ENCODE measurements around the gene TTC14.
"Not testable (repeated sequence)": the region's sequence is repeated elsewhere in the genome, so short reads cannot be mapped to it uniquely, and the experiment has no call there.

TTC14 gene

GRCh38 chr3:180600473-180600872, 1.5 kb upstream of the TTC14 start:
- Histone ChIP-seq H3K9ac (ENCODE audit: low read depth, low read length) (no peak overlapping the region), H3K4me1 (ENCODE audit: control insufficient read depth, insufficient read depth, low read length) (peaks cover 5% of the 10 kb centered on the region), H3K36me3 (ENCODE audit: insufficient read depth, low read length) (peaks cover 15% of the 10 kb centered on the region), H3K27me3 (ENCODE audit: control insufficient read depth, insufficient read depth, low read length) (no peaks in the 10 kb centered on the region), H3K4me2 (ENCODE audit: low read length) (no peak overlapping the region), H3K9me3 (replicated peaks; ENCODE audit: low read length) (no peaks in the 10 kb centered on the region), H3K4me3 (ENCODE audit: low read length) (no peak overlapping the region)

- no peaks in the 10 kb centered on the region for H3K4me1 ChIP-seq (ENCODE audit: control insufficient read depth, insufficient read depth, low read length)
- H3K36me3 ChIP-seq (ENCODE audit: insufficient read depth, low read length), result peaks cover 80% of the 10 kb centered on the region
- H3K4me2 ChIP-seq (ENCODE audit: low read length), result no peak overlapping the region
- no peaks in the 10 kb centered on the region for H3K27me3 ChIP-seq (ENCODE audit: control insufficient read depth, insufficient read depth, low read length)
- no peaks in the 10 kb centered on the region for H3K9me3 ChIP-seq (replicated peaks; ENCODE audit: low read length)
- H3K9ac ChIP-seq (ENCODE audit: low read depth, low read length), result no peak overlapping the region
- H3K4me3 ChIP-seq (ENCODE audit: low read length), result no peak overlapping the region
Measured at GRCh38 chr3:180611006-180611405, 9.0 kb downstream of the TTC14 start.

- no peak overlapping the region for H3K4me2 ChIP-seq (ENCODE audit: low read length)
- no peaks in the 10 kb centered on the region for H3K27me3 ChIP-seq (ENCODE audit: control insufficient read depth, insufficient read depth, low read length)
- H3K36me3 ChIP-seq (ENCODE audit: insufficient read depth, low read length), result peaks cover 67% of the 10 kb centered on the region
- H3K4me3 ChIP-seq (ENCODE audit: low read length), result no peak overlapping the region
- no peaks in the 10 kb centered on the region for H3K9me3 ChIP-seq (replicated peaks; ENCODE audit: low read length)
- no peak overlapping the region for H3K9ac ChIP-seq (ENCODE audit: low read depth, low read length)
- H3K4me1 ChIP-seq (ENCODE audit: control insufficient read depth, insufficient read depth, low read length), result no peaks in the 10 kb centered on the region
Measured at GRCh38 chr3:180612364-180612763, 10.4 kb downstream of the TTC14 start.

- Histone ChIP-seq H3K9ac (ENCODE audit: low read depth, low read length) (no peak overlapping the region), H3K36me3 (ENCODE audit: insufficient read depth, low read length) (peaks cover 31% of the 10 kb centered on the region), H3K4me1 (ENCODE audit: control insufficient read depth, insufficient read depth, low read length) (no peaks in the 10 kb centered on the region)
Measured at GRCh38 chr3:180615954-180616353, 14.0 kb downstream of the TTC14 start.

GRCh38 chr3:180617049-180617448, 15.1 kb downstream of the TTC14 start:
- no peaks in the 10 kb centered on the region for H3K9me3 ChIP-seq (replicated peaks; ENCODE audit: low read length)
- H3K4me2 ChIP-seq (ENCODE audit: low read length), result no peak overlapping the region
- no peaks in the 10 kb centered on the region for H3K27me3 ChIP-seq (ENCODE audit: control insufficient read depth, insufficient read depth, low read length)
- H3K36me3 ChIP-seq (ENCODE audit: insufficient read depth, low read length), result peaks cover 20% of the 10 kb centered on the region
- H3K4me1 ChIP-seq (ENCODE audit: control insufficient read depth, insufficient read depth, low read length), result no peaks in the 10 kb centered on the region
- no peak overlapping the region for H3K4me3 ChIP-seq (ENCODE audit: low read length)
- no peak overlapping the region for H3K9ac ChIP-seq (ENCODE audit: low read depth, low read length)

More at GRCh38 chr3:180615954-180616353, 14.0 kb downstream of the TTC14 start:
- H3K9me3 ChIP-seq (replicated peaks; ENCODE audit: low read length), result no peaks in the 10 kb centered on the region
- H3K4me2 ChIP-seq (ENCODE audit: low read length), result no peak overlapping the region
- no peaks in the 10 kb centered on the region for H3K27me3 ChIP-seq (ENCODE audit: control insufficient read depth, insufficient read depth, low read length)
- H3K4me3 ChIP-seq (ENCODE audit: low read length), result no peak overlapping the region

- not testable (repeated sequence) for H3K4me3 ChIP-seq (ENCODE audit: low read length); H3K27me3 ChIP-seq (ENCODE audit: control insufficient read depth, insufficient read depth, low read length); H3K9me3 ChIP-seq (replicated peaks; ENCODE audit: low read length); H3K36me3 ChIP-seq (ENCODE audit: insufficient read depth, low read length); H3K4me2 ChIP-seq (ENCODE audit: low read length); H3K9ac ChIP-seq (ENCODE audit: low read depth, low read length); H3K4me1 ChIP-seq (ENCODE audit: control insufficient read depth, insufficient read depth, low read length)
Measured at GRCh38 chr3:180618563-180618962, 16.6 kb downstream of the TTC14 start.

GRCh38 chr3:180619723-180620122, 17.8 kb downstream of the TTC14 start:
- no peaks in the 10 kb centered on the region for H3K36me3 ChIP-seq (ENCODE audit: insufficient read depth, low read length)
- H3K9me3 ChIP-seq (replicated peaks; ENCODE audit: low read length), result no peaks in the 10 kb centered on the region
- no peak overlapping the region for H3K9ac ChIP-seq (ENCODE audit: low read depth, low read length)
- H3K4me3 ChIP-seq (ENCODE audit: low read length), result no peak overlapping the region
- no peak overlapping the region for H3K4me2 ChIP-seq (ENCODE audit: low read length)
- no peaks in the 10 kb centered on the region for H3K27me3 ChIP-seq (ENCODE audit: control insufficient read depth, insufficient read depth, low read length)
- no peaks in the 10 kb centered on the region for H3K4me1 ChIP-seq (ENCODE audit: control insufficient read depth, insufficient read depth, low read length)

GRCh38 chr3:180624714-180625113, 22.8 kb downstream of the TTC14 start:
- no peak overlapping the region for H3K4me3 ChIP-seq (ENCODE audit: low read length)
- no peak overlapping the region for H3K4me2 ChIP-seq (ENCODE audit: low read length)
- H3K9me3 ChIP-seq (replicated peaks; ENCODE audit: low read length), result no peaks in the 10 kb centered on the region
- peaks cover 10% of the 10 kb centered on the region for H3K36me3 ChIP-seq (ENCODE audit: insufficient read depth, low read length)
- no peak overlapping the region for H3K9ac ChIP-seq (ENCODE audit: low read depth, low read length)
- H3K4me1 ChIP-seq (ENCODE audit: control insufficient read depth, insufficient read depth, low read length), result no peaks in the 10 kb centered on the region
- no peaks in the 10 kb centered on the region for H3K27me3 ChIP-seq (ENCODE audit: control insufficient read depth, insufficient read depth, low read length)

GRCh38 chr3:180626844-180627243, 24.9 kb downstream of the TTC14 start:
- H3K36me3 ChIP-seq (ENCODE audit: insufficient read depth, low read length), result peaks cover 10% of the 10 kb centered on the region
- H3K27me3 ChIP-seq (ENCODE audit: control insufficient read depth, insufficient read depth, low read length), result no peaks in the 10 kb centered on the region

GRCh38 chr3:180630371-180630770, 28.4 kb downstream of the TTC14 start:
- H3K4me3 ChIP-seq (ENCODE audit: low read length), result no peak overlapping the region
- H3K4me1 ChIP-seq (ENCODE audit: control insufficient read depth, insufficient read depth, low read length), result no peaks in the 10 kb centered on the region
- H3K9me3 ChIP-seq (replicated peaks; ENCODE audit: low read length), result no peaks in the 10 kb centered on the region
- no peaks in the 10 kb centered on the region for H3K27me3 ChIP-seq (ENCODE audit: control insufficient read depth, insufficient read depth, low read length)
- peaks cover 8% of the 10 kb centered on the region for H3K36me3 ChIP-seq (ENCODE audit: insufficient read depth, low read length)
- no peak overlapping the region for H3K4me2 ChIP-seq (ENCODE audit: low read length)
- no peak overlapping the region for H3K9ac ChIP-seq (ENCODE audit: low read depth, low read length)

More at GRCh38 chr3:180626844-180627243, 24.9 kb downstream of the TTC14 start:
- Histone ChIP-seq H3K9ac (ENCODE audit: low read depth, low read length) (no peak overlapping the region), H3K4me1 (ENCODE audit: control insufficient read depth, insufficient read depth, low read length) (no peaks in the 10 kb centered on the region), H3K9me3 (replicated peaks; ENCODE audit: low read length) (no peaks in the 10 kb centered on the region), H3K4me3 (ENCODE audit: low read length) (no peak overlapping the region), H3K4me2 (ENCODE audit: low read length) (no peak overlapping the region)

- Histone ChIP-seq H3K4me2 (ENCODE audit: low read length) (no peak overlapping the region), H3K27me3 (ENCODE audit: control insufficient read depth, insufficient read depth, low read length) (no peaks in the 10 kb centered on the region), H3K9ac (ENCODE audit: low read depth, low read length) (no peak overlapping the region), H3K36me3 (ENCODE audit: insufficient read depth, low read length) (peaks cover 5% of the 10 kb centered on the region), H3K4me1 (ENCODE audit: control insufficient read depth, insufficient read depth, low read length) (no peaks in the 10 kb centered on the region), H3K9me3 (replicated peaks; ENCODE audit: low read length) (no peaks in the 10 kb centered on the region), H3K4me3 (ENCODE audit: low read length) (no peak overlapping the region)
Measured at GRCh38 chr3:180631317-180631716, 29.4 kb downstream of the TTC14 start.

GRCh38 chr3:180633722-180634121, 31.8 kb downstream of the TTC14 start:
- no peak overlapping the region for H3K4me3 ChIP-seq (ENCODE audit: low read length)
- H3K27me3 ChIP-seq (ENCODE audit: control insufficient read depth, insufficient read depth, low read length), result no peaks in the 10 kb centered on the region
- no peaks in the 10 kb centered on the region for H3K9me3 ChIP-seq (replicated peaks; ENCODE audit: low read length)
- H3K4me1 ChIP-seq (ENCODE audit: control insufficient read depth, insufficient read depth, low read length), result no peaks in the 10 kb centered on the region
- H3K4me2 ChIP-seq (ENCODE audit: low read length), result no peak overlapping the region
- H3K9ac ChIP-seq (ENCODE audit: low read depth, low read length), result no peak overlapping the region
- no peaks in the 10 kb centered on the region for H3K36me3 ChIP-seq (ENCODE audit: insufficient read depth, low read length)
